ENCODE data around the gene WDFY4. TPM values are rescaled to one million over a fixed set of nuclear protein-coding genes. Genes with fewer than 3 reads are reported as not detected.

Gene WDFY4
- total RNA-seq, 1 experiment from 2014 or later = 0.23 TPM

DNA sequence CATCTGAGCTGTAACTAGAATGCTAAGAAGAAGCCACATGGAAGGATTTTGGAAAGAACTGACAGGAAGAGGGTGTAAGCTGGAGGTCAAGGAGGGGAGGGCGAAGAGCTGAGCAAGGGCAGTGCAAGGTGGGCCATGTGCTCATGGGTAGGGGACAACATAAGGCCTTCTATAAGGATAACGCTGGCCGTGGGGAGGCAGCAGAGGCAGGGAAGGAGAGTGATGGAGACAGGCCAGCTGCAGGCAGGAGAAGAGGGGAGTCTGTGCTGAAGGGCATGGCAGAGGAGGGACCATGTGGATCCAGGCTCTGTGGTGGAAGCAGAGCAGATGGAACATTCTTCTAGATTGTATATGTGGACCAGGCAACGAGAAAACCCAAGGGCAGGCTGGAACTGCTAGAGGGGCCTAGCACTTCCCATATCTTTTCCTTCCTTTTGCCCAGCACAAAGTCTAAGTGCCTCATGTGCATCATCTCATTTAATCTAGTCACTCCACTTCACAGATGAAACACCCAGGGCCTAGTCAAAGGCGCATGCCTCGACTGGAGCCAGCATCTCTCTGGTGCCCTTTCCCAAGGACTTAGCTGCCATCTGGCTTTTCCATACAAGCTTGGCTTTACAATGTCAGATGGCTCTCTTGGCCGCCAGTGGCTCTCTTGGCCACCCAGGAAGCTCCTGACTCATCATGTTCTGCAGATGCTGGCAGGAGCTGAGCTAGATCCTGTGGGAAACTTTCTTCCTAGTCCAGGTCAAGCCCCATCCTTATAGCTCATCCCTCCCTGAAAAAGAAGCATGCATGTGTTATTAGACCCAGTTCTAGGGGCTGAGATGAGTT, 248.4 kb downstream of the WDFY4 start:
- H3K27ac ChIP-seq (ENCODE audit: low read length) = no peak overlapping the region
- CTCF ChIA-PET = interaction anchor here (0.6 kb wide), 1 partner anchor 277 kb away, joined by 3 read pairs; no protein-coding TSS in a partner anchor
- no peaks in the 10 kb centered on the region for H3K36me3 ChIP-seq (ENCODE audit: control insufficient read depth, insufficient read depth, low read length)
- no TSS peak for BruUV-seq (replicated peaks)
- H3K4me1 ChIP-seq (ENCODE audit: control insufficient read depth, insufficient read depth, low read length) = no peaks in the 10 kb centered on the region
- POLR2A ChIA-PET = no interaction called here
- no peaks in the 10 kb centered on the region for H3K9me3 ChIP-seq (ENCODE audit: control insufficient read depth, insufficient read depth, low read depth, low read length)
- intact Hi-C loops (cut with micrococcal nuclease; ENCODE audit: unreplicated experiment) = no loop called here
- in situ Hi-C loops (cut with HindIII; ENCODE audit: low pct_unique_long_range_greater_than_20kb, low sequenced_read_pairs) = no loop called here
- TF ChIP-seq, protein P1, sequence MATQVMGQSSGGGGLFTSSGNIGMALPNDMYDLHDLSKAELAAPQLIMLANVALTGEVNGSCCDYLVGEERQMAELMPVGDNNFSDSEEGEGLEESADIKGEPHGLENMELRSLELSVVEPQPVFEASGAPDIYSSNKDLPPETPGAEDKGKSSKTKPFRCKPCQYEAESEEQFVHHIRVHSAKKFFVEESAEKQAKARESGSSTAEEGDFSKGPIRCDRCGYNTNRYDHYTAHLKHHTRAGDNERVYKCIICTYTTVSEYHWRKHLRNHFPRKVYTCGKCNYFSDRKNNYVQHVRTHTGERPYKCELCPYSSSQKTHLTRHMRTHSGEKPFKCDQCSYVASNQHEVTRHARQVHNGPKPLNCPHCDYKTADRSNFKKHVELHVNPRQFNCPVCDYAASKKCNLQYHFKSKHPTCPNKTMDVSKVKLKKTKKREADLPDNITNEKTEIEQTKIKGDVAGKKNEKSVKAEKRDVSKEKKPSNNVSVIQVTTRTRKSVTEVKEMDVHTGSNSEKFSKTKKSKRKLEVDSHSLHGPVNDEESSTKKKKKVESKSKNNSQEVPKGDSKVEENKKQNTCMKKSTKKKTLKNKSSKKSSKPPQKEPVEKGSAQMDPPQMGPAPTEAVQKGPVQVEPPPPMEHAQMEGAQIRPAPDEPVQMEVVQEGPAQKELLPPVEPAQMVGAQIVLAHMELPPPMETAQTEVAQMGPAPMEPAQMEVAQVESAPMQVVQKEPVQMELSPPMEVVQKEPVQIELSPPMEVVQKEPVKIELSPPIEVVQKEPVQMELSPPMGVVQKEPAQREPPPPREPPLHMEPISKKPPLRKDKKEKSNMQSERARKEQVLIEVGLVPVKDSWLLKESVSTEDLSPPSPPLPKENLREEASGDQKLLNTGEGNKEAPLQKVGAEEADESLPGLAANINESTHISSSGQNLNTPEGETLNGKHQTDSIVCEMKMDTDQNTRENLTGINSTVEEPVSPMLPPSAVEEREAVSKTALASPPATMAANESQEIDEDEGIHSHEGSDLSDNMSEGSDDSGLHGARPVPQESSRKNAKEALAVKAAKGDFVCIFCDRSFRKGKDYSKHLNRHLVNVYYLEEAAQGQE (IDR thresholded peaks at IDR 0.05; ENCODE audit: insufficient read depth in 1 of 2, low read depth in 2 of 2, low read length in 1 of 2) = no peak
- TF ChIP-seq POLR2AphosphoS5 (IDR thresholded peaks at IDR 0.05; ENCODE audit: low read depth, low read length) (no peak), TCF7L2 (IDR thresholded peaks at IDR 0.05; ENCODE audit: low read depth, low read length) (no peak), SIN3A (IDR thresholded peaks at IDR 0.05; ENCODE audit: borderline replicate concordance, insufficient read depth, low read depth, low read length) (no peak)
- TF ChIP-seq, protein P2, sequence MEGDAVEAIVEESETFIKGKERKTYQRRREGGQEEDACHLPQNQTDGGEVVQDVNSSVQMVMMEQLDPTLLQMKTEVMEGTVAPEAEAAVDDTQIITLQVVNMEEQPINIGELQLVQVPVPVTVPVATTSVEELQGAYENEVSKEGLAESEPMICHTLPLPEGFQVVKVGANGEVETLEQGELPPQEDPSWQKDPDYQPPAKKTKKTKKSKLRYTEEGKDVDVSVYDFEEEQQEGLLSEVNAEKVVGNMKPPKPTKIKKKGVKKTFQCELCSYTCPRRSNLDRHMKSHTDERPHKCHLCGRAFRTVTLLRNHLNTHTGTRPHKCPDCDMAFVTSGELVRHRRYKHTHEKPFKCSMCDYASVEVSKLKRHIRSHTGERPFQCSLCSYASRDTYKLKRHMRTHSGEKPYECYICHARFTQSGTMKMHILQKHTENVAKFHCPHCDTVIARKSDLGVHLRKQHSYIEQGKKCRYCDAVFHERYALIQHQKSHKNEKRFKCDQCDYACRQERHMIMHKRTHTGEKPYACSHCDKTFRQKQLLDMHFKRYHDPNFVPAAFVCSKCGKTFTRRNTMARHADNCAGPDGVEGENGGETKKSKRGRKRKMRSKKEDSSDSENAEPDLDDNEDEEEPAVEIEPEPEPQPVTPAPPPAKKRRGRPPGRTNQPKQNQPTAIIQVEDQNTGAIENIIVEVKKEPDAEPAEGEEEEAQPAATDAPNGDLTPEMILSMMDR (IDR thresholded peaks at IDR 0.05) = no peak
- H3K27me3 ChIP-seq (ENCODE audit: control insufficient read depth, insufficient read depth, low read length) = peaks cover 8% of the 10 kb centered on the region; the same call in 1 of the 2 replicates
- no peak overlapping the region for H3K4me3 ChIP-seq (ENCODE audit: low read depth in 2 of 2, low read length in 2 of 2)
- no peak for ATAC-seq
- DNase-seq (ENCODE audit: low read depth, low spot score) = no peak

DNA sequence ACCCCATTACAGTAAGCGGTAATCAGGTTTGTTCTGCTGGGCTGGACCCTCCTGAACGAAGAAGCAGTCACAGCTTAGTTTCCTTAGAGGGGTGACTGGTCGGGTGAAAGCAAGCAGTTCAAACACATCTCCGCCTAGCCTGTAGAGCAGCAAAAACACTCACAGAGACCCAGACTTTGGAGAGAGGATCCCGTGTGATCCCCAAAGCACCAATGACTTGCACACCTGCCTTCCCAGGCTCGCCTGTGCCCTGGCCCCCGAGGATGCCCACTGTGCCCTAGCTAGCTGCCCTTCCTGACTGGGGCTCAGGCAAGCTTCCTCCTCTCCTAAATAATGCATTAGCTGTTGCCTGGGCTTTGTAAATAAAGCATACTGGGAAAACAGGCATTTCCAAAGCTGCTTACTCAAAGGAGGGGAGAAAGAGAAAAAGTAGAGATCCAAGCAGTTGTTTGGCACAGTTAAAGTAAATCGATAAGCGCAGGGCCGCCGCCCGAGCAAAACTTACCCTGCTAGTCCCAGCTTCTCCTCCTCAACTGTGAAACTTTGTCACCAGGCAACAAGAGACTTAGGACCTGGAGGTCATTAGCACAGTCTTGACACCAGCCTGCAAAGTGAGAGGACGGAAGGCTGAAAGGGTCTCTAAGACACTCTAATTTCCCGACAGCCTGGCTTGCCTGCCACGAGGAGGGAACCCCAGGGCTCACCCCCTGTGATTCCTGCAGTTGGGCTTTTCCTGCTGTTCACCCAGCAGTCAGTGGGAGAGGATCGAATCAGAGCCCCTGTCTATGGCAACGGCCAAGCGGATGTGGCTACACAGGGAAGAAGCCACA, 250.2 kb downstream of the WDFY4 start:
- ATAC-seq (peak; percentile 48; the same call in 1 of the 2 replicates), DNase-seq (ENCODE audit: low read depth, low spot score) (no peak)
- no peaks in the 10 kb centered on the region for H3K4me1 ChIP-seq (ENCODE audit: control insufficient read depth, insufficient read depth, low read length)
- no TSS peak for BruUV-seq (replicated peaks)
- no peaks in the 10 kb centered on the region for H3K9me3 ChIP-seq (ENCODE audit: control insufficient read depth, insufficient read depth, low read depth, low read length)
- peaks cover 8% of the 10 kb centered on the region; the same call in 1 of the 2 replicates for H3K27me3 ChIP-seq (ENCODE audit: control insufficient read depth, insufficient read depth, low read length)
- no peaks in the 10 kb centered on the region for H3K36me3 ChIP-seq (ENCODE audit: control insufficient read depth, insufficient read depth, low read length)
- no peak overlapping the region for H3K27ac ChIP-seq (ENCODE audit: low read length)
- no peak overlapping the region for H3K4me3 ChIP-seq (ENCODE audit: low read depth in 2 of 2, low read length in 2 of 2)
- in situ Hi-C loops (cut with HindIII; ENCODE audit: low pct_unique_long_range_greater_than_20kb, low sequenced_read_pairs) (no loop called here), intact Hi-C loops (cut with micrococcal nuclease; ENCODE audit: unreplicated experiment) (no loop called here)
- CTCF ChIA-PET = no interaction called here
- TF ChIP-seq SIN3A (IDR thresholded peaks at IDR 0.05; ENCODE audit: borderline replicate concordance, insufficient read depth, low read depth, low read length) (no peak), POLR2AphosphoS5 (IDR thresholded peaks at IDR 0.05; ENCODE audit: low read depth, low read length) (no peak)
- TF ChIP-seq, protein P2 (IDR thresholded peaks at IDR 0.05) = no peak
- TF ChIP-seq, protein P1 (IDR thresholded peaks at IDR 0.05; ENCODE audit: insufficient read depth in 1 of 2, low read depth in 2 of 2, low read length in 1 of 2) = no peak
- POLR2A ChIA-PET = no interaction called here
